ENCODE results near the gene SCN4B. TPM values are rescaled to one million over a fixed set of nuclear protein-coding genes. Genes with fewer than 3 reads are reported as not detected.

The SCN4B gene
- total RNA-seq, 2 experiments from 2014 or later = not detected

DNA sequence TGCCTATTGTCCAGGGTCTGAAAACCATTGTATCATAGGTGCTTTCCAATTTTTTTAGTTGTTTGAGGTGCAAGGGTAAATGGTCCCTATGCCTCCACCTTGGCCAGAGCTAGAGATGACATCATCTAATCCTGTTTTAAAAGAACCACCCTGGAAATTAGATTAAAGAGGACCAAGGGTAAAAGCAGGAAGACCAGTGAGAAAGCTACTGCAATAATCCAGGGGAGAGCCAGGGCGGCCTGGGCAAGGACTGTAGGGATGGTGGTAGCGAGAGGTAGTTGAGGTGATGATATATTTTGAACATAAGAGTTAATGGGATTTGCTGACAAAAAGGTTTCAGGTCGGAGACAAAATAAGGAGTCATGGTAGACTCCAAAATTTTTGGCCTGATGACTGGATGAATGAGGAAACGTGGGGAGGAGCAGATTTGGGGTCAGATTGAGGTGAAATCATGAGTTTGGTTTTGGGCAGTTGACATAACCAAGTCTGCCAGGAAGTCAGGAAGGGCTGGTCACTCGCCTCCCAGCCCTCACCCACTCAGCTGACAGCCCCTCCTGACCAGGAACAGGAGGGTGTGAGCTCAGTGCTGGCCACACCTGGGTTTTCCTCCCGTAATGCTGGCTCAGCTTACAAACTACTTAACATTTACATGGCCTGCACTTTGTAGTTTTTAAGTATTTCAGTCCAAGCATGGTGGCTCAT, 23.0 kb downstream of the SCN4B start:
- DNase-seq = no peak
- POLR2A ChIA-PET = no interaction called here
- CTCF ChIA-PET = no interaction called here

DNA sequence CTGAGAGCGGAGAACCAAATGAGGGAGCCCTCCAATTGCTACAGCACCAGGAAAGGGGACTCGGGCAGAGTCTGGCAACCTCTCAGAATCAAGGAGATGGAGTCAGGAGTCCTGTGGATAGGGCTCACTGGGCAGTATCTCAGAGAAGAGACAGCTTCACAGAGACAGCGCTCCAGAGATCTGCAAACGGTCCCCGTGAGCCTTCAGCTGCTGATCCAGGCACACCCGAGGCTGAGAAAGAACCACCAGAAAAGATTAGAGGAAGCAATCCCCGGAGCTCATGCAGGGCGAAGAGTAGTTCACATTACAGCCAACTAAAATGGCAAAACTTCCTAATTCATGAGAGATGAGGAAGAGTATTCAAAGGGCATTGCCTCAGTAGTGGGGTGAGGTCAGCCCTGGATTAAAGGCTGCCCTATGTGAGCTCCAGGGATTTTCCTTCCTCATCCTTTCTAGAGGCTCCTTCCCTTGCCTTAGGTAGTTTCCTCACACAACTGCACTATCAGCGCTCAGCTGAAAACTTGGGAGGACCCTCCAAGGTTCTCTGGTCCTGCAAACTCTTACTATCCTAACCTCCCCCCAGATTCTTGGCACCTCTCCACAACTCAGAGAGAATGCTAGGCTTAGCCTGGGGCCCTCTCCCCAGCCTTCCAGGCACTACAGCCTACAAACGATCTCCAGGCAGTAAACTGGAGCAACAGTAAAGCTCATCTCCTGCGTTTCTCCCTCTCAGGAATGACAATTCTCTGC, 23.7 kb downstream of the SCN4B start:
- TF ChIP-seq, protein P1, sequence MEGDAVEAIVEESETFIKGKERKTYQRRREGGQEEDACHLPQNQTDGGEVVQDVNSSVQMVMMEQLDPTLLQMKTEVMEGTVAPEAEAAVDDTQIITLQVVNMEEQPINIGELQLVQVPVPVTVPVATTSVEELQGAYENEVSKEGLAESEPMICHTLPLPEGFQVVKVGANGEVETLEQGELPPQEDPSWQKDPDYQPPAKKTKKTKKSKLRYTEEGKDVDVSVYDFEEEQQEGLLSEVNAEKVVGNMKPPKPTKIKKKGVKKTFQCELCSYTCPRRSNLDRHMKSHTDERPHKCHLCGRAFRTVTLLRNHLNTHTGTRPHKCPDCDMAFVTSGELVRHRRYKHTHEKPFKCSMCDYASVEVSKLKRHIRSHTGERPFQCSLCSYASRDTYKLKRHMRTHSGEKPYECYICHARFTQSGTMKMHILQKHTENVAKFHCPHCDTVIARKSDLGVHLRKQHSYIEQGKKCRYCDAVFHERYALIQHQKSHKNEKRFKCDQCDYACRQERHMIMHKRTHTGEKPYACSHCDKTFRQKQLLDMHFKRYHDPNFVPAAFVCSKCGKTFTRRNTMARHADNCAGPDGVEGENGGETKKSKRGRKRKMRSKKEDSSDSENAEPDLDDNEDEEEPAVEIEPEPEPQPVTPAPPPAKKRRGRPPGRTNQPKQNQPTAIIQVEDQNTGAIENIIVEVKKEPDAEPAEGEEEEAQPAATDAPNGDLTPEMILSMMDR (IDR thresholded peaks at IDR 0.05) = no peak
- H3K27ac ChIP-seq (ENCODE audit: low read depth in 1 of 2, low read length in 2 of 2) = no peak overlapping the region
- H3K36me3 ChIP-seq (ENCODE audit: insufficient read depth, low read length) = no peaks in the 10 kb centered on the region
- no peaks in the 10 kb centered on the region for H3K4me1 ChIP-seq (ENCODE audit: insufficient read depth, low read length)
- no peaks in the 10 kb centered on the region for H3K36me3 Mint-ChIP-seq (ENCODE audit: low read depth)
- no peak overlapping the region for H3K27ac Mint-ChIP-seq
- ATAC-seq (ENCODE audit: poor library complexity) (no peak), DNase-seq (no peak)
- ChIA-PET CTCF (no interaction called here), POLR2A (no interaction called here)
- no peaks in the 10 kb centered on the region for H3K27me3 ChIP-seq (ENCODE audit: control insufficient read depth in 1 of 2, insufficient read depth in 2 of 2, low read length in 2 of 2)
- no peak overlapping the region for H3K4me3 Mint-ChIP-seq
- peaks cover 8% of the 10 kb centered on the region for H3K27me3 Mint-ChIP-seq
- H3K4me3 ChIP-seq (ENCODE audit: low read length) = no peak overlapping the region
- intact Hi-C loops (cut with DNase I, micrococcal nuclease) = no loop called here
- no peaks in the 10 kb centered on the region for H3K9me3 ChIP-seq (ENCODE audit: control insufficient read depth in 1 of 2, insufficient read depth in 1 of 2, low read length in 2 of 2)
- no peaks in the 10 kb centered on the region for H3K4me1 Mint-ChIP-seq (ENCODE audit: low read depth)
- H3K9me3 Mint-ChIP-seq = no peaks in the 10 kb centered on the region

More for the DNA sequence above, 23.0 kb downstream of the SCN4B start:
- H3K9me3 Mint-ChIP-seq = no peaks in the 10 kb centered on the region
- intact Hi-C loops (cut with DNase I, micrococcal nuclease) = no loop called here
- no peaks in the 10 kb centered on the region for H3K27me3 ChIP-seq (ENCODE audit: control insufficient read depth in 1 of 2, insufficient read depth in 2 of 2, low read length in 2 of 2)
- H3K27ac ChIP-seq (ENCODE audit: low read depth in 1 of 2, low read length in 2 of 2) = no peak overlapping the region
- TF ChIP-seq, protein P1 (IDR thresholded peaks at IDR 0.05) = no peak
- no peaks in the 10 kb centered on the region for H3K4me1 ChIP-seq (ENCODE audit: insufficient read depth, low read length)
- H3K36me3 Mint-ChIP-seq (ENCODE audit: low read depth) = no peaks in the 10 kb centered on the region
- no peaks in the 10 kb centered on the region for H3K4me1 Mint-ChIP-seq (ENCODE audit: low read depth)
- H3K4me3 ChIP-seq (ENCODE audit: low read length) = no peak overlapping the region
- H3K27me3 Mint-ChIP-seq = peaks cover 15% of the 10 kb centered on the region
- no peak for ATAC-seq (ENCODE audit: poor library complexity)
- H3K36me3 ChIP-seq (ENCODE audit: insufficient read depth, low read length) = no peaks in the 10 kb centered on the region
- H3K27ac Mint-ChIP-seq = no peak overlapping the region
- H3K4me3 Mint-ChIP-seq = no peak overlapping the region
- H3K9me3 ChIP-seq (ENCODE audit: control insufficient read depth in 1 of 2, insufficient read depth in 1 of 2, low read length in 2 of 2) = no peaks in the 10 kb centered on the region

DNA sequence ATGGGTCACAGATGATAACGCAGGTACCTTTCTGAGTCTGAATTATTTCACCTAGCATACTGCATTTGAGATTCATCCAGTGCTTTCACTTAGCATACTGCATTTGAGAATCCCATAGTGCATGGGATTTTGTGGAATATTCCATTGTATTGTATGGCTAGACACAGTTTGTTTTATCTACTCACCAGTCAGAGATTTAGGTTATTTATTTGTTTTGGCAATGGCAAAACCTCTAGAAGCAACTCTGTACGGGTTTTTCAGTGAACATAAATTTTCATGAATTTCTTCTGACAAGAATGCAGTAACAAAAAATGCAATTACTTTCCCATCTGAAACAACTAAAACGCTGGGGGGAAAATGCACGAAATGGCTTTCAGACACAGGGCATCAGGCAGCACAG, 24.3 kb downstream of the SCN4B start:
- Mint-ChIP-seq H3K27me3 (peaks cover 8% of the 10 kb centered on the region), H3K4me1 (ENCODE audit: low read depth) (no peaks in the 10 kb centered on the region), H3K9me3 (no peaks in the 10 kb centered on the region), H3K27ac (no peak overlapping the region), H3K4me3 (no peak overlapping the region), H3K36me3 (ENCODE audit: low read depth) (no peaks in the 10 kb centered on the region)
- no peaks in the 10 kb centered on the region for H3K4me1 ChIP-seq (ENCODE audit: insufficient read depth, low read length)
- no peak for DNase-seq
- H3K36me3 ChIP-seq (ENCODE audit: insufficient read depth, low read length) = no peaks in the 10 kb centered on the region
- ChIA-PET CTCF (no interaction called here), POLR2A (no interaction called here)
- no peak overlapping the region for H3K4me3 ChIP-seq (ENCODE audit: low read length)
- H3K27ac ChIP-seq (ENCODE audit: low read depth in 1 of 2, low read length in 2 of 2) = no peak overlapping the region
- intact Hi-C loops (cut with DNase I, micrococcal nuclease) = no loop called here
- TF ChIP-seq, protein P1 (IDR thresholded peaks at IDR 0.05) = no peak
- ATAC-seq (ENCODE audit: poor library complexity) = no peak
- no peaks in the 10 kb centered on the region for H3K9me3 ChIP-seq (ENCODE audit: control insufficient read depth in 1 of 2, insufficient read depth in 1 of 2, low read length in 2 of 2)
- H3K27me3 ChIP-seq (ENCODE audit: control insufficient read depth in 1 of 2, insufficient read depth in 2 of 2, low read length in 2 of 2) = no peaks in the 10 kb centered on the region
